Esophagus squamous epithelium (tissue), 5 donors: ENCODE results near the gene NCS1. TPM values are rescaled to one million over a fixed set of nuclear protein-coding genes. Genes with fewer than 3 reads are reported as not detected.

Experiments used
- DNase-seq: peaks from one replicate; lab custom pipeline; 2025; lab: John Stamatoyannopoulos, UW
- H3K27ac ChIP-seq, 4 donors: fragments of 200-600 bp; sonication (generic); one replicate each; pipeline ENCODE4 v1.5.1; 2016 to 2019; ENCODE audit warnings: mild to moderate bottlenecking in 1 of 4
- H3K27me3 ChIP-seq, 4 donors: fragments of 200-600 bp; sonication (generic); 1 replicate in 3 of 4; 2 replicates in 1 of 4; pipeline versions ENCODE4 v1.5.1 to v1.6.0; 2017 to 2021; ENCODE audit warnings: antibody characterized with exemption in 1 of 4
- H3K36me3 ChIP-seq, 3 donors: fragments of 200-600 bp; sonication (generic); one replicate each; pipeline ENCODE4 v1.5.1; 2016 to 2019
- H3K4me1 ChIP-seq, 3 donors: fragments of 200-600 bp; sonication (generic); one replicate each; pipeline ENCODE4 v1.5.1; 2017 to 2019
- H3K4me3 ChIP-seq, 4 donors: fragments of 200-600 bp; sonication (generic); 1 replicate in 3 of 4; 2 replicates in 1 of 4; pipeline ENCODE4 v1.5.1; 2016 to 2019; ENCODE audit warnings: mild to moderate bottlenecking in 2 of 4, moderate library complexity in 1 of 4
- H3K9me3 ChIP-seq, 3 donors: fragments of 200-600 bp; sonication (generic); one replicate each; pipeline ENCODE4 v1.5.1; 2016 to 2019
- CTCF ChIP-seq, 6 experiments: fragments of 450-650 bp in 4 of 6; fragments of 200-600 bp in 2 of 6; sonication (generic) in 2 of 6; IDR thresholded peaks; one replicate each; pipeline ENCODE4 v1.5.1; 2016 to 2019; ENCODE audit warnings: antibody characterized with exemption in 6 of 6, mild to moderate bottlenecking in 4 of 6, moderate library complexity in 4 of 6
- POLR2A ChIP-seq, 4 donors: fragments of 450-650 bp; IDR thresholded peaks; one replicate each; pipeline ENCODE4 v1.6.1; 2017; ENCODE audit warnings: antibody characterized with exemption in 4 of 4, mild to moderate bottlenecking in 4 of 4, moderate library complexity in 3 of 4
- WGBS, 2 donors: methylation state at CpG; one replicate each; pipeline ENCODE4 v1.1.5; 2018; 5-methylcytosine and 5-hydroxymethylcytosine counted together
- intact Hi-C: fragments of 100-400 bp; cut with DNase I; formaldehyde crosslinking; loops from one replicate; pipeline ENCODE4 v1.15.0; 2022
- total RNA-seq, 4 donors: library from RNA; depleted of rRNA; stranded (reverse); fragments of >200 nt; gene quantifications; one replicate each; pipeline ENCODE4 v1.1.0, GENCODE V29; 2016
- donor health status: DM: yes; HTN: yes; CAD: no.

Gene NCS1
- total RNA-seq, 4 donors from 2014 or later, result 9.3 to 31.3 (median 15.2) TPM

GRCh38 chr9:130158001-130158400, 14.2 kb upstream of the NCS1 start:
- Histone ChIP-seq H3K36me3 (no peaks in the 10 kb centered on the region), H3K4me1 (no peaks in the 10 kb centered on the region), H3K4me3 (no peak overlapping the region), H3K9me3 (no peaks in the 10 kb centered on the region), H3K27me3 (no peaks in the 10 kb centered on the region), H3K27ac (no peak overlapping the region)
- intact Hi-C loops, result no loop called here
- TF ChIP-seq CTCF (IDR thresholded peaks at IDR 0.05) (no peak), POLR2A (IDR thresholded peaks at IDR 0.05) (no peak)
- 81 to 92% methylated on average over 3 of the region's 8 CpGs for WGBS, 2 donors
- DNase-seq, result no peak

- intact Hi-C loops, result no loop called here
- Histone ChIP-seq H3K9me3 (no peaks in the 10 kb centered on the region), H3K27me3 (no peaks in the 10 kb centered on the region), H3K27ac (no peak overlapping the region), H3K4me1 (no peaks in the 10 kb centered on the region), H3K4me3 (no peak overlapping the region), H3K36me3 (no peaks in the 10 kb centered on the region)
- no peak for TF ChIP-seq CTCF (IDR thresholded peaks at IDR 0.05)
- TF ChIP-seq POLR2A (IDR thresholded peaks at IDR 0.05), result no peak
- DNase-seq, result no peak
- WGBS, 2 donors, result 68 to 69% methylated on average over 7 to 8 of the region's 8 CpGs
Measured at GRCh38 chr9:130159057-130159456, 13.1 kb upstream of the NCS1 start.

- no peaks in the 10 kb centered on the region for H3K27me3 ChIP-seq
- no peak overlapping the region for H3K4me3 ChIP-seq
- H3K9me3 ChIP-seq, result no peaks in the 10 kb centered on the region
- WGBS, 2 donors, result 48 to 75% methylated on average over 2 to 6 of the region's 10 CpGs
- intact Hi-C loops, result no loop called here
- H3K4me1 ChIP-seq, result no peaks in the 10 kb centered on the region
- no peaks in the 10 kb centered on the region for H3K36me3 ChIP-seq
- no peak overlapping the region for H3K27ac ChIP-seq
- DNase-seq, result no peak
- TF ChIP-seq POLR2A (IDR thresholded peaks at IDR 0.05) (no peak), CTCF (IDR thresholded peaks at IDR 0.05) (no peak)
Measured at GRCh38 chr9:130159915-130160670, 12.1 kb upstream of the NCS1 start.

GRCh38 chr9:130160862-130161470, 11.2 kb upstream of the NCS1 start:
- no peak overlapping the region for H3K27ac ChIP-seq
- no peaks in the 10 kb centered on the region for H3K4me1 ChIP-seq
- TF ChIP-seq CTCF (IDR thresholded peaks at IDR 0.05) (no peak), POLR2A (IDR thresholded peaks at IDR 0.05) (no peak)
- intact Hi-C loops, result no loop called here
- H3K9me3 ChIP-seq, result no peaks in the 10 kb centered on the region
- H3K4me3 ChIP-seq, result no peak overlapping the region
- no peaks in the 10 kb centered on the region for H3K27me3 ChIP-seq
- DNase-seq, result no peak
- H3K36me3 ChIP-seq, result no peaks in the 10 kb centered on the region
- WGBS, 2 donors, result 95 to 100% methylated on average over 2 to 3 of the region's 3 CpGs

- no peak for DNase-seq
- Histone ChIP-seq H3K27ac (no peak overlapping the region), H3K27me3 (no peaks in the 10 kb centered on the region), H3K36me3 (no peaks in the 10 kb centered on the region), H3K4me3 (no peak overlapping the region), H3K4me1 (peaks cover 0 to 2% (median 0%) of the 10 kb centered on the region in 3 donors), H3K9me3 (no peaks in the 10 kb centered on the region)
- no peak for TF ChIP-seq POLR2A (IDR thresholded peaks at IDR 0.05)
- intact Hi-C loops, result no loop called here
- 92 to 100% methylated on average over 1 of the region's 1 CpG for WGBS, 2 donors
Measured at GRCh38 chr9:130165579-130165978, 6.6 kb upstream of the NCS1 start.
